GM12873 (cell line): ENCODE data around the gene MYO19.

Experiments
- CTCF ChIP-seq: IDR thresholded peaks from 2 replicates; pipeline ENCODE4 v1.5.1; 2012; ENCODE audit warnings: low read depth, mild to moderate bottlenecking, moderate library complexity, low read length, control low read depth; ENCODE audit not compliant: insufficient read depth; ENCODE audit errors: missing control alignments

Gene MYO19

GRCh38 chr17:36496018-36496789 lies 38.5 kb downstream of the MYO19 start:
- TF ChIP-seq CTCF = no peak

DNA sequence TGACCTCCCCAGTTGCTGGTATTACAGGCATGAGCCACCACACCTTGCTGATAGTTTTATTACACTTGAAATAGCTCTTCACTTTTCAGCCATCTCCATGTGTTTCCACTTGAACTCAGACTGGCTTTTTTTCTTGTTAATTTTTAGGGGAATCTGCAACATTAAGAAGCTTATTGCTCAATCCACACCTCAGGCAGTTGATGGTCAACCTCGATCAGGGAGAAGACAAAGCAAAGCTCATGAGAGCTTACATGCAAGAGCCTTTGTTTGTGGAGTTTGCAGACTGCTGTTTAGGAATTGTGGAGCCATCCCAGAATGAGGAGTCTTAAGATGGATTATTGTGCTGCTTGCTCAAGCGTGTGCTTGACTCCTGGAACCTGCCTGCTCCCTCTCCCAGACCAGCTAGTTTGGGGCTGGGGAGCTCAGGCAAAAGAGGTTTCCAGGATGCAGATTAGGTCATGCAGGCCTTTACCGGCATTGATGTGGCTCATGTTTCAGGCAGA lies 39.5 kb downstream of the MYO19 start:
- TF ChIP-seq CTCF = no peak

DNA sequence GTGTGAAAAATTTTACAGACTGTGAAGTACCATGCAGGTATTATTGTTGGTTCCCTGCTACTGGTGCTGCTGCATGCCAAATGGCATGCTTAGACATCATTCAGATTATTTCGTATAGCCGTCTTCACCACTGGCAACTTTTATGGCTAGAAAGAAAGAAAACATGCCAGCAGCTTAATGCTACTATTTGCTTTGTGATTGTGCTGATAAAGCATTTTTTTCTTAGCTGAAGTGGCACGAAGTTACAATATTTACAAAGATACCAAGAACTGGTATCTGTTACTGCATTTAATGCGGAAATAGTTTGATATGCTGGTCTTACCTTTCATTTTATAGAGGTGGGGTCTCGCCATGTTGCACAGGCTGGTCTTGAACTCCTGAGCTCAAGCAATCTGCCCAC lies 40.0 kb downstream of the MYO19 start:
- no peak for TF ChIP-seq CTCF

DNA sequence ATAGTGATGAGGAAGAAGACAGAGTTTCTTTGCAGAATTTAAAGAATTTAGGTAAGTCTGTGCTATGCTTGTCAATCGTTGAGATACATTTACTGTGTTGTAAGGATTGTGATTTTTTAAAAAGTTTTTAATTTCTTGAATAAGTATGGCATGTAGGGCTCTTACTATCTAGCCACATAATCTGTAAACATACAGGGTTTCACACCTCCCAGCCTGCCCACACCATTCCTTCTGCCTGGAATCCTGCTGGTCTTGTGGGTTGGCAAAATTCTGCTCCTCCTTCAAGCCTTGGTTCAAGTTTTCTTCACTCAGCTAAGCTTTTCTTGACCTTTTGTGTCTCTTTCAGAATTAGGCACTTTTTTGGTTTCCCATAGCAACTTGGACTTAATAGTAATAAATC lies 40.7 kb downstream of the MYO19 start:
- TF ChIP-seq CTCF = no peak

GRCh38 chr17:36486204-36487194 lies 48.2 kb downstream of the MYO19 start, which contains the start of gene ZNHIT3:
Gene ZNHIT3, plus strand, starts transcription at chr17:36486681. Its CDS starts 19 bp downstream, at chr17:36486700.
- TF ChIP-seq CTCF = no peak

DNA sequence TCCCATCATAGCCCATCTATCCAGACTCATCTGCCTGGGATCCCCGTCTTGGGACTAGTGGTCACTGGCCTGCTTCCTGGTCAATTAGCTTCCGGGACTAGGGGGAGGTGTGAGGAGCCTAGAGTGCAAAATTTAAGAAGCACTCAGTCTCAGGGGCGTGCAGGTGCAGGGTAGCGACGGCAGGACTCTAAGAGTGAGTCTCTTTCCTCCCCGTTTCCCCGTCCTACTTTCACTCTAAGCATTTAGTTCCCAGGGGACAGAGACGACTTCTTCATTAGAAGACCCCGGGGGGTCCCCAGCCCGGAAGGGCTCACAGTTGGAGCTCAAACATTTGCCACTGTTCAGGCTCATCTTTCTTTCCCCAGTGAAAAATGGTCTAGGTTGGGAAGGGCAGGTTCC lies 48.9 kb downstream of the MYO19 start:
- TF ChIP-seq CTCF = no peak

- no peak for TF ChIP-seq CTCF
Observed at GRCh38 chr17:36485027-36485426, 49.6 kb downstream of the MYO19 start.
